GM12878 (cell line): ENCODE measurements around the gene CFAP57. TPM values are rescaled to one million over a fixed set of nuclear protein-coding genes. Genes with fewer than 3 reads are reported as not detected.

ENCODE experiments used
- ATF2 ChIP-seq: IDR thresholded peaks from 2 replicates; pipeline ENCODE4 v1.6.1; 2012; ENCODE audit warnings: low read length, inconsistent platforms
- ATF3 ChIP-seq: IDR thresholded peaks from 2 replicates; pipeline ENCODE4 v1.6.1; 2011; ENCODE audit warnings: low read depth, mild to moderate bottlenecking, low read length, moderate library complexity, borderline replicate concordance; ENCODE audit errors: extremely low read depth
- BRCA1 ChIP-seq: IDR thresholded peaks from 2 replicates; pipeline ENCODE4 v1.6.1; 2011; ENCODE audit warnings: low read depth, low read length, improper control_type of control experiment
- CEBPZ ChIP-seq: fragments of 150-350 bp; IDR thresholded peaks from 2 replicates; pipeline ENCODE4 v1.6.1; 2016; ENCODE audit warnings: low read depth, low read length
- CHD1 ChIP-seq: IDR thresholded peaks from 2 replicates; pipeline ENCODE4 v1.6.1; 2012; ENCODE audit warnings: low read depth, low read length, improper control_type of control experiment
- CHD2 ChIP-seq: IDR thresholded peaks from 2 replicates; pipeline ENCODE4 v1.6.1; 2011; ENCODE audit warnings: low read depth, low read length, improper control_type of control experiment, borderline replicate concordance
- EED ChIP-seq: sonication (generic); IDR thresholded peaks from 2 replicates; pipeline ENCODE4 v1.6.1; 2016; ENCODE audit warnings: antibody characterized with exemption, low read depth
- KLF5 ChIP-seq: fragments of 450-650 bp; IDR thresholded peaks from 2 replicates; pipeline ENCODE4 v1.6.1; 2014; ENCODE audit warnings: mild to moderate bottlenecking; ENCODE audit not compliant: partially characterized antibody
- MEF2A ChIP-seq: IDR thresholded peaks from 2 replicates; pipeline ENCODE4 v1.6.1; 2011; ENCODE audit warnings: low read depth, mild to moderate bottlenecking, low read length, moderate library complexity; ENCODE audit not compliant: insufficient read depth
- MXI1 ChIP-seq: fragments of 150-350 bp; IDR thresholded peaks from 2 replicates; pipeline ENCODE4 v1.6.1; 2011; ENCODE audit warnings: low read depth, mild to moderate bottlenecking, inconsistent platforms, low read length, improper control_type of control experiment
- NBN ChIP-seq: fragments of 450-650 bp; IDR thresholded peaks from 2 replicates; pipeline ENCODE4 v1.6.1; 2016
- NFIC ChIP-seq: IDR thresholded peaks from 2 replicates; pipeline ENCODE4 v1.6.1; 2012; ENCODE audit warnings: low read depth, mild to moderate bottlenecking, inconsistent platforms, low read length, moderate library complexity
- NRF1 ChIP-seq: conservative IDR thresholded peaks from 2 replicates; pipeline ENCODE4 v1.6.1; 2011; ENCODE audit warnings: mild to moderate bottlenecking, low read depth, low read length, improper control_type of control experiment
- RUNX3 ChIP-seq: IDR thresholded peaks from 2 replicates; pipeline ENCODE4 v1.6.1; 2012; ENCODE audit warnings: low read length, inconsistent platforms
- SREBF2 ChIP-seq: IDR thresholded peaks from 2 replicates; pipeline ENCODE4 v1.6.1; 2012; ENCODE audit warnings: mild to moderate bottlenecking, low read length
- SUPT20H ChIP-seq: IDR thresholded peaks from 2 replicates; pipeline ENCODE4 v1.6.1; 2011; ENCODE audit warnings: low read depth, mild to moderate bottlenecking, low read length, moderate library complexity, borderline replicate concordance; ENCODE audit not compliant: control insufficient read depth
- TARDBP ChIP-seq: IDR thresholded peaks from 2 replicates; pipeline ENCODE4 v1.6.1; 2016; ENCODE audit warnings: borderline replicate concordance
- TBL1XR1 ChIP-seq: IDR thresholded peaks from 2 replicates; pipeline ENCODE4 v1.6.1; 2012; ENCODE audit warnings: low read depth, low read length, improper control_type of control experiment
- YY1 ChIP-seq: IDR thresholded peaks from 2 replicates; pipeline ENCODE4 v1.6.1; 2011; ENCODE audit warnings: low read depth, mild to moderate bottlenecking, low read length
- ZBTB40 ChIP-seq: fragments of 450-650 bp; IDR thresholded peaks from 2 replicates; pipeline ENCODE4 v1.6.1; 2016; ENCODE audit warnings: mild to moderate bottlenecking, moderate library complexity, borderline replicate concordance
- ZNF24 ChIP-seq: fragments of 450-650 bp; IDR thresholded peaks from 2 replicates; pipeline ENCODE4 v1.6.1; 2017; ENCODE audit warnings: antibody characterized with exemption, mild to moderate bottlenecking
- ZNF274 ChIP-seq: IDR thresholded peaks from one replicate; pipeline ENCODE4 v1.8.0; 2011; ENCODE audit not compliant: insufficient read length, insufficient read depth
- ZSCAN29 ChIP-seq: fragments of 450-650 bp; IDR thresholded peaks from 2 replicates; pipeline ENCODE4 v1.6.1; 2017; ENCODE audit warnings: mild to moderate bottlenecking, moderate library complexity
- polyA plus RNA-seq, 11 experiments: library from polyadenylated mRNA; depleted of rRNA in 4 of 11; unstranded in 6 of 11; stranded (reverse) in 5 of 11; fragments of >200 nt; fragmentation: Nextera tagmentation in 4 of 11; fragmentation: Illumina TruSeq in 1 of 11; extraction: Ambion mirVana in 4 of 11; extraction: Trizol in 1 of 11; gene quantifications; 1 replicate in 1 of 11; 2 replicates in 10 of 11; pipeline versions ENCODE4 v1.2.1 to v1.2.3, GENCODE V29; 2011 to 2016; ENCODE audit warnings: inconsistent platforms in 2 of 11, missing spikeins in 2 of 11, low read depth in 1 of 11
- total RNA-seq, 4 experiments: library from RNA; depleted of rRNA in 3 of 4; stranded (reverse); fragments of >200 nt in 3 of 4; fragmentation: Illumina TruSeq in 1 of 4; extraction: Trizol in 1 of 4; gene quantifications; 2 replicates each; pipeline versions ENCODE4 v1.2.1 to v1.2.3, GENCODE V29; 2013 to 2021

The CFAP57 gene
- total and polyA plus RNA-seq, 10 of the 15 experiments (the other 5 are each of a cell fraction or from before 2014, with no cell fraction given): 0.45 to 4.8 (median 1.3) TPM

- TF ChIP-seq ZNF24: peak; percentile 50; the same call in 1 of the 2 replicates
- TF ChIP-seq SREBF2: no peak
- TF ChIP-seq TBL1XR1: peak; percentile 41; the same call in 1 of the 2 replicates
- no peak for TF ChIP-seq TARDBP
- no peak for TF ChIP-seq ZNF274
- TF ChIP-seq ZBTB40: no peak
- no peak for TF ChIP-seq NRF1
- peak; percentile 68 for TF ChIP-seq EED
- peak; percentile 74 for TF ChIP-seq MXI1
- peak; percentile 82 for TF ChIP-seq CHD2
- 0 out of 2 replicates have a peak, but pooled peaks have one; percentile 51 for TF ChIP-seq MEF2A
- no peak for TF ChIP-seq CEBPZ
- peak; percentile 68 for TF ChIP-seq YY1
- TF ChIP-seq NFIC: peak; percentile 59
- peak; percentile 97 for TF ChIP-seq NBN
- TF ChIP-seq KLF5: no peak
- no peak for TF ChIP-seq SUPT20H
- no peak for TF ChIP-seq ZSCAN29
- no peak for TF ChIP-seq CHD1
- TF ChIP-seq BRCA1: no peak
- no peak for TF ChIP-seq ATF2
- TF ChIP-seq ATF3: no peak
- peak; percentile 78 for TF ChIP-seq RUNX3
Measured at GRCh38 chr1:43199093-43199726, 27.1 kb downstream of the CFAP57 start (continued).
